NB4 (cell line): ENCODE measurements around the gene ADPRH.

Experiments used
- POLR2A ChIP-seq: IDR thresholded peaks from 2 replicates; pipeline ENCODE4 v1.6.1; 2011; ENCODE audit warnings: mild to moderate bottlenecking; ENCODE audit not compliant: insufficient read length; ENCODE audit errors: extremely low read depth
- TF ChIP-seq, protein P1 (sequence below): IDR thresholded peaks from one replicate; pipeline ENCODE4 v1.5.1; 2012; ENCODE audit warnings: low read depth, low read length

DNA sequence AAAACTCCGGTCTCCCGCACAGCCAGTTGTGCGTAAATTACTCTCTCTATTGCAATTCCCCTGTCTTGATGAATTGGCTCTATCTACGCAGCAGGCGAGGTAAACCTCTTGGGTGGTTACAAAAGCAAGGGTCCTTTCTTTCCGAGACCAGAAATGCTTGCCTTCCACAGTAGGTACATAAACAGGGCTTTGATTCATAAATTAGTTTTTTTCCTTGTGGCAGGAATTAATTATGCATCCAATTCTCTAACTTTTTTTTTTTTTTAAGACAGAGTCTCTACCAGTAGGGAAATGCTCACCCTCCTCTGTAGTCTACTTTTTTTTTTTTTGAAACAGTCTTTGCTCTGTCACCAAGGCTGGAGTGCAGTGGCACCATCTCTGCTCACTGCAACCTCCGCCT lies 36.1 kb upstream of the ADPRH start:
- no peak for TF ChIP-seq POLR2A
- TF ChIP-seq, protein P1, sequence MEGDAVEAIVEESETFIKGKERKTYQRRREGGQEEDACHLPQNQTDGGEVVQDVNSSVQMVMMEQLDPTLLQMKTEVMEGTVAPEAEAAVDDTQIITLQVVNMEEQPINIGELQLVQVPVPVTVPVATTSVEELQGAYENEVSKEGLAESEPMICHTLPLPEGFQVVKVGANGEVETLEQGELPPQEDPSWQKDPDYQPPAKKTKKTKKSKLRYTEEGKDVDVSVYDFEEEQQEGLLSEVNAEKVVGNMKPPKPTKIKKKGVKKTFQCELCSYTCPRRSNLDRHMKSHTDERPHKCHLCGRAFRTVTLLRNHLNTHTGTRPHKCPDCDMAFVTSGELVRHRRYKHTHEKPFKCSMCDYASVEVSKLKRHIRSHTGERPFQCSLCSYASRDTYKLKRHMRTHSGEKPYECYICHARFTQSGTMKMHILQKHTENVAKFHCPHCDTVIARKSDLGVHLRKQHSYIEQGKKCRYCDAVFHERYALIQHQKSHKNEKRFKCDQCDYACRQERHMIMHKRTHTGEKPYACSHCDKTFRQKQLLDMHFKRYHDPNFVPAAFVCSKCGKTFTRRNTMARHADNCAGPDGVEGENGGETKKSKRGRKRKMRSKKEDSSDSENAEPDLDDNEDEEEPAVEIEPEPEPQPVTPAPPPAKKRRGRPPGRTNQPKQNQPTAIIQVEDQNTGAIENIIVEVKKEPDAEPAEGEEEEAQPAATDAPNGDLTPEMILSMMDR = no peak
